Caco-2 (cell line): Measurements from ENCODE around the gene BTLA. TPM values are rescaled to one million over a fixed set of nuclear protein-coding genes. Genes with fewer than 3 reads are reported as not detected.
A peak's percentile ranks its signal among the peaks of the same experiment; 100 is the strongest.

Experiments
- Bru-seq: library from RNA; stranded (reverse); fragments of 400-500 nt; gene quantifications from one replicate; lab custom pipeline; 2021; lab: Mats Ljungman, UMichigan
- BruChase-seq, 2 experiments: library from RNA; stranded (reverse); fragments of 400-500 nt; gene quantifications; one replicate each; lab custom pipeline; 2021; lab: Mats Ljungman, UMichigan
- BruUV-seq: library from RNA; stranded (reverse); fragments of 400-500 nt; replicated peaks from 2 replicates; lab custom pipeline; 2021; lab: Mats Ljungman, UMichigan
- CTCF ChIA-PET: fragments of 300-600 bp; sonication (Branson Sonifier 250); formaldehyde crosslinking; loops from one replicate; lab custom pipeline; 2022; ENCODE audit warnings: antibody characterized with exemption; lab: Charles Lee
- POLR2A ChIA-PET: fragments of 300-600 bp; sonication (Branson Sonifier 250); formaldehyde crosslinking; loops from one replicate; lab custom pipeline; 2022; ENCODE audit warnings: antibody characterized with exemption; lab: Charles Lee
- DNase-seq, 2 experiments: peaks; one replicate each; pipeline versions ENCODE4 v3.0.0 to v3.0.0-alpha.2; 2020 to 2022
- H3K27me3 ChIP-seq: replicated peaks from 2 replicates; pipeline ENCODE4 v1.6.0; 2011; ENCODE audit warnings: low read length; ENCODE audit not compliant: control insufficient read depth, insufficient read depth
- H3K36me3 ChIP-seq: 2 replicates; pipeline ENCODE4 v1.5.1; 2011; ENCODE audit warnings: low read length; ENCODE audit not compliant: control insufficient read depth, insufficient read depth
- H3K4me1 ChIP-seq: fragments of 250-450 bp; sonication (Bioruptor Pico); 2 replicates; pipeline ENCODE4 v1.5.1; 2020; ENCODE audit warnings: mild to moderate bottlenecking
- H3K4me3 ChIP-seq: 2 replicates; pipeline ENCODE4 v1.5.1; 2011; ENCODE audit warnings: low read depth, mild to moderate bottlenecking, control low read depth, low read length
- H3K9me3 ChIP-seq: fragments of 250-450 bp; sonication (Bioruptor Pico); 2 replicates; pipeline ENCODE4 v1.5.1; 2020; ENCODE audit warnings: mild to moderate bottlenecking, moderate library complexity
- H3K27ac Mint-ChIP-seq: one replicate; pipeline ENCODE4 v1.8.0; 2022; ENCODE audit warnings: mixed read lengths; ENCODE audit not compliant: unreplicated experiment
- H3K27me3 Mint-ChIP-seq: one replicate; pipeline ENCODE4 v1.8.0; 2022; ENCODE audit warnings: mixed read lengths; ENCODE audit not compliant: insufficient read depth, unreplicated experiment
- H3K36me3 Mint-ChIP-seq: one replicate; pipeline ENCODE4 v1.8.0; 2022; ENCODE audit warnings: mild to moderate bottlenecking, mixed read lengths; ENCODE audit not compliant: insufficient read depth, unreplicated experiment
- H3K4me1 Mint-ChIP-seq: one replicate; pipeline ENCODE4 v1.8.0; 2022; ENCODE audit warnings: low read depth, mixed read lengths; ENCODE audit not compliant: unreplicated experiment
- H3K4me3 Mint-ChIP-seq: one replicate; pipeline ENCODE4 v1.8.0; 2022; ENCODE audit warnings: mild to moderate bottlenecking, moderate library complexity, mixed read lengths; ENCODE audit not compliant: unreplicated experiment
- H3K9me3 Mint-ChIP-seq: one replicate; pipeline ENCODE4 v1.8.0; 2022; ENCODE audit warnings: mixed read lengths; ENCODE audit not compliant: unreplicated experiment
- CTCF ChIP-seq, 2 experiments: fragments of 200-600 bp in 1 of 2; IDR thresholded peaks; 1 replicate in 1 of 2; 2 replicates in 1 of 2; pipeline versions ENCODE4 v1.5.1 to v1.8.0; 2011 to 2022; ENCODE audit warnings: antibody characterized with exemption in 1 of 2, control low read depth in 1 of 2, inconsistent platforms in 1 of 2, low read depth in 1 of 2, low read length in 1 of 2, mild to moderate bottlenecking in 1 of 2, moderate library complexity in 1 of 2; ENCODE audit not compliant: insufficient read depth in 1 of 2, severe bottlenecking in 1 of 2, unreplicated experiment in 1 of 2
- intact Hi-C: fragments of 100-400 bp; cut with micrococcal nuclease; formaldehyde crosslinking; loops from one replicate; pipeline ENCODE4 v1.10.0; 2022; ENCODE audit not compliant: unreplicated experiment
- long read RNA-seq: library from polyadenylated mRNA; stranded (forward); transcript quantifications from one replicate; pipeline ENCODE4 v2.0.0, GENCODE V29; 2022
- total RNA-seq: library from RNA; stranded (reverse); gene quantifications from 2 replicates; pipeline ENCODE4 v1.2.3, GENCODE V29; 2022

BTLA gene
- total RNA-seq (not detected in 2 replicates), Bru-seq, nascent RNA (percentile 11 among the genes with signal in this experiment), BruChase-seq, experiment 1, labeled RNA remaining after a 2-hour chase (percentile 16 among the genes with signal in this experiment), BruChase-seq, experiment 2, labeled RNA remaining after a 6-hour chase (percentile 18 among the genes with signal in this experiment)
- long read RNA-seq = 0 reads

- Histone ChIP-seq H3K4me3 (no peak within 1 kb of the TSS), H3K9me3 (no peaks in the 10 kb centered on the region), H3K27me3 (no peaks in the 10 kb centered on the region), H3K36me3 (no peaks in the 10 kb centered on the region), H3K4me1 (no peaks in the 10 kb centered on the region)
- no TSS peak for BruUV-seq
- Mint-ChIP-seq H3K36me3 (no peaks in the 10 kb centered on the region), H3K27me3 (no peaks in the 10 kb centered on the region), H3K4me1 (no peaks in the 10 kb centered on the region), H3K9me3 (no peaks in the 10 kb centered on the region), H3K4me3 (no peak within 1 kb of the TSS), H3K27ac (no peak within 1 kb of the TSS)
- ChIA-PET CTCF (interaction anchor here (0.7 kb wide), 1 partner anchor 398 kb away, joined by 3 read pairs; no protein-coding TSS in a partner anchor), POLR2A (no interaction called here)
- no peak for DNase-seq
- no peak for TF ChIP-seq CTCF (IDR thresholded peaks at IDR 0.05; ENCODE audit: insufficient read depth in 1 of 2, low read depth in 1 of 2, low read length in 1 of 2, severe bottlenecking in 1 of 2, unreplicated experiment in 1 of 2)
- intact Hi-C loops = no loop called here
Measured at GRCh38 chr3:112498914-112499711, at the start of gene BTLA. Gene BTLA (minus strand): TSS chr3:112499472. CDS start chr3:112499358, 114 bp downstream.

GRCh38 chr3:112546216-112546759, 47.0 kb upstream of the BTLA start:
- Histone ChIP-seq H3K27me3 (no peaks in the 10 kb centered on the region), H3K9me3 (no peaks in the 10 kb centered on the region), H3K36me3 (no peaks in the 10 kb centered on the region; the same call in 1 of the 2 replicates), H3K4me3 (no peak overlapping the region), H3K4me1 (peaks cover 4% of the 10 kb centered on the region; the same call in 1 of the 2 replicates)
- no peaks in the 10 kb centered on the region for H3K4me1 Mint-ChIP-seq
- H3K27ac Mint-ChIP-seq = no peak overlapping the region
- H3K27me3 Mint-ChIP-seq = no peaks in the 10 kb centered on the region
- no peak for DNase-seq
- H3K36me3 Mint-ChIP-seq = peaks cover 15% of the 10 kb centered on the region
- no peak for TF ChIP-seq CTCF (IDR thresholded peaks at IDR 0.05; ENCODE audit: insufficient read depth in 1 of 2, low read depth in 1 of 2, low read length in 1 of 2, severe bottlenecking in 1 of 2, unreplicated experiment in 1 of 2)
- H3K4me3 Mint-ChIP-seq = no peak overlapping the region
- ChIA-PET CTCF (no interaction called here), POLR2A (no interaction called here)
- BruUV-seq = no TSS peak
- intact Hi-C loops = no loop called here
- no peaks in the 10 kb centered on the region for H3K9me3 Mint-ChIP-seq

DNA sequence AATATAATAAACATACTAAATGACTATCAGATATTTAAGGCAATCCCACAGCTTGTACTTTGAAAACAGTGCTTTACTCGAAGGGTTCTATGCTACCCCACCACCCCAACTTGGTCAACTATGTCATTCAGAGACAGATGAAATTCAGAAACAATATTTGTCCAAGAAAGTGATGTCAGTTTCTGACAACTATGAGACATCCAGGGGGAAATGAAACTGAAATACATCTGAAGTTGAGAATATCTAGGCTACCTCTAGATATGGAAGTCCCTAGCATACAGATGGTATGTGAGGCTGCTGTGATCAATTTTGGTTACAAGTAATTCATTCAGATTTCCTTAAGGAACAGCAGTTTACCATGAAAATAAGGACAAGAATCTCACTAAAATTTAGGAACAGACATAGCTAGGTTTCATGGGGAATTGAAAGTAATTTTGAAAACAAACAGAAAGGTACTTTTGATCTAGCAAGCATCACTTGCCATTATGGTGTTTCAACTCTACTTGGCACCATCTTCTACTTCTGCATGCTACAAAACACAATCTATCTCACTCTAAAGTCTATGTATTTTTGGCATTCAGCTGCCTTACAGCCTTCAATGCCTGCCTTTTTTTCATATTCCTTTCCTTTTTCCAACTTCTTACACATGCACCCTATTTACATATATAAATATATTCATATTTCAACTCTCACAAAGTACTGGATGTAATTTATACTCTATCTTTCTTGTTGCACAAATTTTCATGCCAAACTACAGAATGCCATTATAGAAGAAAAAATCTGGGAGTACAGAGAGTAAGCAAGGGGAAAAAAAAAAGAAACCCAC, 40.8 kb upstream of the BTLA start:
- ChIA-PET POLR2A (no interaction called here), CTCF (no interaction called here)
- no peaks in the 10 kb centered on the region for H3K4me1 ChIP-seq
- no peaks in the 10 kb centered on the region for H3K36me3 ChIP-seq
- Mint-ChIP-seq H3K4me3 (no peak overlapping the region), H3K36me3 (peaks cover 34% of the 10 kb centered on the region), H3K9me3 (no peaks in the 10 kb centered on the region), H3K27ac (no peak overlapping the region), H3K4me1 (no peaks in the 10 kb centered on the region), H3K27me3 (no peaks in the 10 kb centered on the region)
- no peaks in the 10 kb centered on the region for H3K9me3 ChIP-seq
- BruUV-seq = no TSS peak
- H3K27me3 ChIP-seq = no peaks in the 10 kb centered on the region
- no peak overlapping the region for H3K4me3 ChIP-seq
- no peak for DNase-seq
- no peak for TF ChIP-seq CTCF (IDR thresholded peaks at IDR 0.05; ENCODE audit: insufficient read depth in 1 of 2, low read depth in 1 of 2, low read length in 1 of 2, severe bottlenecking in 1 of 2, unreplicated experiment in 1 of 2)
- intact Hi-C loops = no loop called here
